K562 (cell line): ENCODE measurements around the gene BET1L. TPM values are rescaled to one million over a fixed set of nuclear protein-coding genes. Genes with fewer than 3 reads are reported as not detected.

Experiments
- ARID2 ChIP-seq: fragments of 450-650 bp; IDR thresholded peaks from 2 replicates; pipeline ENCODE4 v1.6.1; 2017; ENCODE audit warnings: antibody characterized with exemption, mild to moderate bottlenecking
- CBX2 ChIP-seq: fragments of 200-600 bp; sonication (generic); IDR thresholded peaks from one replicate; pipeline ENCODE4 v1.6.1; 2012; ENCODE audit warnings: mild to moderate bottlenecking, low read length, inconsistent platforms; ENCODE audit not compliant: insufficient read depth, poor library complexity, severe bottlenecking
- CHCHD3 ChIP-seq: fragments of 250-450 bp; sonication (Bioruptor Pico); IDR thresholded peaks from 2 replicates; pipeline ENCODE4 v2.1.2; 2022; ENCODE audit warnings: mild to moderate bottlenecking
- CXXC5 ChIP-seq: fragments of 250-450 bp; sonication (Bioruptor Pico); IDR thresholded peaks from 2 replicates; pipeline ENCODE4 v1.8.0; 2022; ENCODE audit warnings: inconsistent platforms, mild to moderate bottlenecking, moderate library complexity
- DPF2 ChIP-seq: fragments of 450-650 bp; IDR thresholded peaks from 2 replicates; pipeline ENCODE4 v1.6.1; 2016
- NBN ChIP-seq: fragments of 450-650 bp; IDR thresholded peaks from 2 replicates; pipeline ENCODE4 v1.6.1; 2016; ENCODE audit warnings: low read depth, mild to moderate bottlenecking
- POLR2A ChIP-seq: fragments of 450-650 bp; conservative IDR thresholded peaks from 2 replicates; pipeline ENCODE4 v1.6.1; 2016
- POLR2AphosphoS2 ChIP-seq: IDR thresholded peaks from 2 replicates; pipeline ENCODE4 v1.6.1; 2012; ENCODE audit warnings: low read length, improper control_type of control experiment
- POLR2B ChIP-seq: fragments of 450-650 bp; IDR thresholded peaks from 2 replicates; pipeline ENCODE4 v1.6.1; 2018; ENCODE audit warnings: low read depth; ENCODE audit not compliant: partially characterized antibody
- SPI1 ChIP-seq: IDR thresholded peaks from 2 replicates; pipeline ENCODE4 v1.6.1; 2011; ENCODE audit warnings: low read depth, low read length, control low read depth, borderline replicate concordance
- TRIM25 ChIP-seq: fragments of 450-650 bp; IDR thresholded peaks from 2 replicates; pipeline ENCODE4 v1.7.0; 2016; ENCODE audit warnings: borderline replicate concordance
- ZNF12 ChIP-seq: sonication (generic); formaldehyde crosslinking; IDR thresholded peaks from 2 replicates; pipeline ENCODE4 v1.4.0; 2020; ENCODE audit warnings: mild to moderate bottlenecking, missing genetic modification reagents
- ZNF324 ChIP-seq: fragments of 250-450 bp; sonication (Bioruptor Pico); IDR thresholded peaks from 2 replicates; pipeline ENCODE4 v1.4.0; 2020; ENCODE audit warnings: mild to moderate bottlenecking
- ZNF740 ChIP-seq, 3 experiments: fragments of 200-800 bp in 1 of 3; sonication (Bioruptor generic) in 1 of 3; sonication (generic) in 1 of 3; formaldehyde crosslinking in 1 of 3; IDR thresholded peaks; 2 replicates each; pipeline versions ENCODE4 v1.6.1 to v1.8.0; 2016 to 2022; ENCODE audit warnings: mild to moderate bottlenecking in 2 of 3, missing compliant biosample characterization in 2 of 3, missing genetic modification characterization in 2 of 3, missing genetic modification reagents in 1 of 3
- ZNF766 ChIP-seq: fragments of 200-800 bp; sonication (Bioruptor generic); conservative IDR thresholded peaks from 2 replicates; pipeline ENCODE4 v1.6.1; 2016; ENCODE audit warnings: missing genetic modification characterization, missing compliant biosample characterization
- ZNF780A ChIP-seq: fragments of 250-450 bp; sonication (Bioruptor Pico); IDR thresholded peaks from 2 replicates; pipeline ENCODE4 v1.5.0; 2021; ENCODE audit warnings: mild to moderate bottlenecking
- polyA plus RNA-seq, 8 experiments: library from polyadenylated mRNA; depleted of rRNA in 4 of 8; stranded (reverse) in 5 of 8; unstranded in 3 of 8; fragments of >200 nt; fragmentation: Nextera tagmentation in 2 of 8; fragmentation: Illumina TruSeq in 1 of 8; extraction: Ambion mirVana in 2 of 8; extraction: Trizol in 1 of 8; gene quantifications; 2 replicates each; pipeline versions ENCODE4 v1.2.1 to v1.2.3, GENCODE V29; 2011 to 2014; ENCODE audit warnings: inconsistent platforms in 1 of 8, missing spikeins in 1 of 8
- total RNA-seq, 7 experiments: library from RNA; depleted of rRNA in 6 of 7; stranded (reverse); fragments of >200 nt in 6 of 7; fragmentation: Illumina TruSeq in 2 of 7; extraction: Trizol in 2 of 7; gene quantifications; 2 replicates each; pipeline versions ENCODE4 v1.2.1 to v1.2.3, GENCODE V29; 2011 to 2021; ENCODE audit warnings: low replicate concordance in 1 of 7
- TF ChIP-seq, protein P1 (sequence below): fragments of 150-350 bp; IDR thresholded peaks from 2 replicates; pipeline ENCODE4 v1.6.1; 2014; ENCODE audit warnings: low read depth, mild to moderate bottlenecking, low read length, borderline replicate concordance
- TF ChIP-seq, protein P2 (sequence below): fragments of 450-650 bp; formaldehyde crosslinking; IDR thresholded peaks from 2 replicates; pipeline ENCODE4 v1.4.0; 2020; ENCODE audit warnings: mild to moderate bottlenecking, moderate library complexity

The BET1L gene
- total and polyA plus RNA-seq, 9 of the 15 experiments (the other 6 are each of a cell fraction or from before 2014, with no cell fraction given): 9.9 to 69.1 (median 19.9) TPM

GRCh38 chr11:215581-216037 is 8.4 kb upstream of the BET1L start (continued):
- peak; percentile 69; the same call in 1 of the 2 replicates for TF ChIP-seq ZNF740 (CRISPR knock-in tag; IDR thresholded peaks at IDR 0.05)
- no peak for TF ChIP-seq ZNF740 (tag; IDR thresholded peaks at IDR 0.05)
- TF ChIP-seq ARID2: no peak
- peak; percentile 69 for TF ChIP-seq POLR2B
- no peak for TF ChIP-seq CXXC5
- TF ChIP-seq TRIM25: no peak
- peak; percentile 63; the same call in 1 of the 2 replicates for TF ChIP-seq POLR2A
- TF ChIP-seq, protein P1, sequence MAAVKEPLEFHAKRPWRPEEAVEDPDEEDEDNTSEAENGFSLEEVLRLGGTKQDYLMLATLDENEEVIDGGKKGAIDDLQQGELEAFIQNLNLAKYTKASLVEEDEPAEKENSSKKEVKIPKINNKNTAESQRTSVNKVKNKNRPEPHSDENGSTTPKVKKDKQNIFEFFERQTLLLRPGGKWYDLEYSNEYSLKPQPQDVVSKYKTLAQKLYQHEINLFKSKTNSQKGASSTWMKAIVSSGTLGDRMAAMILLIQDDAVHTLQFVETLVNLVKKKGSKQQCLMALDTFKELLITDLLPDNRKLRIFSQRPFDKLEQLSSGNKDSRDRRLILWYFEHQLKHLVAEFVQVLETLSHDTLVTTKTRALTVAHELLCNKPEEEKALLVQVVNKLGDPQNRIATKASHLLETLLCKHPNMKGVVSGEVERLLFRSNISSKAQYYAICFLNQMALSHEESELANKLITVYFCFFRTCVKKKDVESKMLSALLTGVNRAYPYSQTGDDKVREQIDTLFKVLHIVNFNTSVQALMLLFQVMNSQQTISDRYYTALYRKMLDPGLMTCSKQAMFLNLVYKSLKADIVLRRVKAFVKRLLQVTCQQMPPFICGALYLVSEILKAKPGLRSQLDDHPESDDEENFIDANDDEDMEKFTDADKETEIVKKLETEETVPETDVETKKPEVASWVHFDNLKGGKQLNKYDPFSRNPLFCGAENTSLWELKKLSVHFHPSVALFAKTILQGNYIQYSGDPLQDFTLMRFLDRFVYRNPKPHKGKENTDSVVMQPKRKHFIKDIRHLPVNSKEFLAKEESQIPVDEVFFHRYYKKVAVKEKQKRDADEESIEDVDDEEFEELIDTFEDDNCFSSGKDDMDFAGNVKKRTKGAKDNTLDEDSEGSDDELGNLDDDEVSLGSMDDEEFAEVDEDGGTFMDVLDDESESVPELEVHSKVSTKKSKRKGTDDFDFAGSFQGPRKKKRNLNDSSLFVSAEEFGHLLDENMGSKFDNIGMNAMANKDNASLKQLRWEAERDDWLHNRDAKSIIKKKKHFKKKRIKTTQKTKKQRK: no peak
- TF ChIP-seq ZNF766 (CRISPR knock-in tag): no peak
- no peak for TF ChIP-seq CBX2
- TF ChIP-seq, protein P2, sequence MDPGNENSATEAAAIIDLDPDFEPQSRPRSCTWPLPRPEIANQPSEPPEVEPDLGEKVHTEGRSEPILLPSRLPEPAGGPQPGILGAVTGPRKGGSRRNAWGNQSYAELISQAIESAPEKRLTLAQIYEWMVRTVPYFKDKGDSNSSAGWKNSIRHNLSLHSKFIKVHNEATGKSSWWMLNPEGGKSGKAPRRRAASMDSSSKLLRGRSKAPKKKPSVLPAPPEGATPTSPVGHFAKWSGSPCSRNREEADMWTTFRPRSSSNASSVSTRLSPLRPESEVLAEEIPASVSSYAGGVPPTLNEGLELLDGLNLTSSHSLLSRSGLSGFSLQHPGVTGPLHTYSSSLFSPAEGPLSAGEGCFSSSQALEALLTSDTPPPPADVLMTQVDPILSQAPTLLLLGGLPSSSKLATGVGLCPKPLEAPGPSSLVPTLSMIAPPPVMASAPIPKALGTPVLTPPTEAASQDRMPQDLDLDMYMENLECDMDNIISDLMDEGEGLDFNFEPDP: no peak
- TF ChIP-seq CHCHD3 (CRISPR knock-in tag): no peak
- no peak for TF ChIP-seq NBN
- TF ChIP-seq ZNF324 (CRISPR knock-in tag): no peak
- no peak for TF ChIP-seq ZNF780A
- TF ChIP-seq DPF2: no peak
- TF ChIP-seq SPI1: peak; percentile 27; the same call in 1 of the 2 replicates
- TF ChIP-seq ZNF12: no peak
- TF ChIP-seq POLR2AphosphoS2: peak; percentile 71
- TF ChIP-seq, all 486 proteins: peak for 7
